IMR-90 (cell line): ENCODE results near the gene FFAR3. TPM values are rescaled to one million over a fixed set of nuclear protein-coding genes. Genes with fewer than 3 reads are reported as not detected.

Source experiments
- ATAC-seq: fragments of 200-7000 bp; cut with Tn5 transposase; 2 replicates; pipeline ENCODE4 v1.9.1; 2020; ENCODE audit warnings: low read depth, mild to moderate bottlenecking, moderate library complexity
- BruUV-seq: library from RNA; stranded (reverse); fragments of 400-500 nt; replicated peaks from 2 replicates; lab custom pipeline; 2021; lab: Mats Ljungman, UMichigan
- CTCF ChIA-PET: fragments of 300-600 bp; formaldehyde crosslinking; extraction: SDS; loops from one replicate; lab custom pipeline; 2021; ENCODE audit warnings: antibody characterized with exemption; lab: Yijun Ruan, JAX
- POLR2A ChIA-PET: fragments of 300-600 bp; sonication (Branson Sonifier 250); formaldehyde crosslinking; loops from one replicate; lab custom pipeline; 2022; ENCODE audit warnings: antibody characterized with exemption; ENCODE audit not compliant: unreplicated experiment; lab: Charles Lee
- DNase-seq: peaks from one replicate; pipeline ENCODE4 v3.0.0; 2013
- H2AFZ ChIP-seq: replicated peaks from 2 replicates; pipeline ENCODE3; 2013; ENCODE audit warnings: low read length, mild to moderate bottlenecking; ENCODE audit not compliant: poor library complexity
- H2AK5ac ChIP-seq: 2 replicates; pipeline ENCODE4 v1.6.1; 2013; ENCODE audit warnings: low read depth, low read length, inconsistent platforms
- H2AK9ac ChIP-seq: replicated peaks from 2 replicates; pipeline ENCODE3; 2013; ENCODE audit warnings: mild to moderate bottlenecking, low read depth, low read length, moderate library complexity; ENCODE audit not compliant: poor library complexity
- H2BK120ac ChIP-seq: 2 replicates; pipeline ENCODE4 v1.6.1; 2013; ENCODE audit warnings: low read depth, low read length, inconsistent platforms
- H2BK15ac ChIP-seq: 3 replicates; pipeline ENCODE4 v1.6.1; 2013; ENCODE audit warnings: low read depth, low read length, inconsistent platforms
- H2BK20ac ChIP-seq: 2 replicates; pipeline ENCODE4 v1.6.1; 2013; ENCODE audit warnings: low read depth, mild to moderate bottlenecking, inconsistent platforms, low read length, moderate library complexity
- H2BK5ac ChIP-seq: 2 replicates; pipeline ENCODE4 v1.6.1; 2013; ENCODE audit warnings: mild to moderate bottlenecking, low read depth, low read length, inconsistent platforms; ENCODE audit not compliant: poor library complexity, severe bottlenecking
- H3K14ac ChIP-seq: replicated peaks from 2 replicates; pipeline ENCODE4 v1.6.1; 2013; ENCODE audit warnings: low read depth, low read length, inconsistent platforms
- H3K18ac ChIP-seq: 2 replicates; pipeline ENCODE4 v1.6.1; 2013; ENCODE audit warnings: low read depth, low read length, control low read depth
- H3K23ac ChIP-seq: 2 replicates; pipeline ENCODE4 v1.6.1; 2013; ENCODE audit warnings: low read depth, low read length, inconsistent platforms
- H3K27ac ChIP-seq: 2 replicates; pipeline ENCODE4 v1.5.1; 2013; ENCODE audit warnings: mild to moderate bottlenecking, control low read depth, low read length; ENCODE audit not compliant: insufficient read depth
- H3K27me3 ChIP-seq: 2 replicates; pipeline ENCODE4 v1.6.1; 2013; ENCODE audit warnings: low read length; ENCODE audit not compliant: control insufficient read depth, insufficient read depth
- H3K36me3 ChIP-seq: 2 replicates; pipeline ENCODE4 v1.6.1; 2013; ENCODE audit warnings: low read length, mixed read lengths; ENCODE audit not compliant: control insufficient read depth, insufficient read depth
- H3K4ac ChIP-seq: 2 replicates; pipeline ENCODE4 v1.6.1; 2013; ENCODE audit warnings: low read depth, low read length, inconsistent platforms
- H3K4me1 ChIP-seq: 2 replicates; pipeline ENCODE4 v1.6.1; 2013; ENCODE audit warnings: low read length, mixed read lengths; ENCODE audit not compliant: control insufficient read depth, insufficient read depth
- H3K4me2 ChIP-seq: 2 replicates; pipeline ENCODE4 v1.6.1; 2013; ENCODE audit warnings: low read depth, mild to moderate bottlenecking, control low read depth, low read length, moderate library complexity
- H3K4me3 ChIP-seq: 2 replicates; pipeline ENCODE4 v1.5.1; 2013; ENCODE audit warnings: low read depth, mild to moderate bottlenecking, control low read depth, low read length, moderate library complexity; ENCODE audit not compliant: insufficient read depth
- H3K56ac ChIP-seq: 2 replicates; pipeline ENCODE4 v1.6.1; 2013; ENCODE audit warnings: low read length, inconsistent platforms; ENCODE audit not compliant: insufficient read depth; ENCODE audit errors: extremely low read depth
- H3K79me1 ChIP-seq, 2 experiments: 2 replicates each; pipeline ENCODE4 v1.6.1; 2013; ENCODE audit warnings: low read length in 2 of 2, inconsistent platforms in 1 of 2, low read depth in 1 of 2
- H3K9ac ChIP-seq: 2 replicates; pipeline ENCODE4 v1.6.1; 2013; ENCODE audit warnings: low read depth, low read length, control low read depth
- H3K9me1 ChIP-seq: 2 replicates; pipeline ENCODE4 v1.6.1; 2013; ENCODE audit warnings: low read length, inconsistent platforms; ENCODE audit not compliant: insufficient read depth
- H3K9me3 ChIP-seq: 2 replicates; pipeline ENCODE4 v1.6.1; 2013; ENCODE audit warnings: low read length; ENCODE audit not compliant: control insufficient read depth, insufficient read depth
- H4K20me1 ChIP-seq: 2 replicates; pipeline ENCODE4 v1.6.1; 2013; ENCODE audit warnings: low read length, inconsistent platforms; ENCODE audit not compliant: insufficient read depth
- H4K5ac ChIP-seq: 2 replicates; pipeline ENCODE4 v1.6.1; 2013; ENCODE audit warnings: mild to moderate bottlenecking, low read depth, low read length, control low read depth
- H4K8ac ChIP-seq, 2 experiments: 2 replicates each; pipeline ENCODE4 v1.6.1; 2013; ENCODE audit warnings: low read depth in 2 of 2, low read length in 2 of 2, control low read depth in 1 of 2, inconsistent platforms in 1 of 2
- H4K91ac ChIP-seq: 2 replicates; pipeline ENCODE4 v1.6.1; 2013; ENCODE audit warnings: low read depth, low read length, inconsistent platforms; ENCODE audit not compliant: insufficient read depth
- RCOR1 ChIP-seq: IDR thresholded peaks from 2 replicates; pipeline ENCODE4 v1.6.1; 2012; ENCODE audit warnings: mild to moderate bottlenecking, low read length, improper control_type of control experiment; ENCODE audit not compliant: insufficient replicate concordance
- WGBS, 2 experiments: methylation state at CpG; one replicate each; pipeline versions ENCODE4 v1.1.5 to v1.1.7; 2013; ENCODE audit warnings: missing lambda C conversion rate in 2 of 2; ENCODE audit not compliant: insufficient read length in 1 of 2; ENCODE audit errors: extremely low coverage in 2 of 2; 5-methylcytosine and 5-hydroxymethylcytosine counted together
- dilution Hi-C: fragments of 300-500 bp; cut with HindIII; formaldehyde crosslinking; loops from one replicate; pipeline ENCODE4 v1.14.3; 2018; ENCODE audit warnings: low sequenced_read_pairs; ENCODE audit not compliant: unreplicated experiment
- in situ Hi-C: fragments of 300-500 bp; cut with MboI; formaldehyde crosslinking; loops from 3 replicates; pipeline ENCODE4 v1.14.3; 2019; ENCODE audit warnings: low sequenced_read_pairs, inconsistent platforms, mixed read lengths
- intact Hi-C: fragments of 100-400 bp; cut with micrococcal nuclease; formaldehyde crosslinking; loops from 2 replicates; pipeline ENCODE4 v1.10.0; 2022
- polyA plus RNA-seq, 3 experiments: library from polyadenylated mRNA; depleted of rRNA; stranded (reverse); fragments of >200 nt; gene quantifications; 2 replicates each; pipeline ENCODE4 v1.2.3, GENCODE V29; 2012; ENCODE audit warnings: low replicate concordance in 1 of 3
- total RNA-seq: library from RNA; depleted of rRNA; stranded (reverse); fragments of >200 nt; gene quantifications from 2 replicates; pipeline ENCODE4 v1.2.3, GENCODE V29; 2012

FFAR3 gene
- total and polyA plus RNA-seq, 2 of the 4 experiments (the other 2 are of a cell fraction): not detected

- CTCF ChIA-PET: no interaction called here
- ATAC-seq (no peak), DNase-seq (no peak)
- Histone ChIP-seq H3K56ac (no peak overlapping the region), H3K4me3 (no peak overlapping the region), H2BK20ac (no peak overlapping the region), H4K5ac (no peak overlapping the region), H3K9ac (no peak overlapping the region), H3K23ac (no peak overlapping the region), H3K4ac (no peak overlapping the region), H2AK9ac (no peak overlapping the region), H2AK5ac (no peak overlapping the region), H3K79me1 (no peaks in the 10 kb centered on the region), H3K9me3 (peaks cover 4% of the 10 kb centered on the region), H2BK5ac (no peak overlapping the region), H4K20me1 (no peaks in the 10 kb centered on the region), H3K14ac (no peak overlapping the region), H3K27me3 (no peaks in the 10 kb centered on the region), H3K18ac (no peak overlapping the region), H3K36me3 (no peaks in the 10 kb centered on the region), H2BK15ac (no peak overlapping the region), H4K8ac (no peak overlapping the region), H3K4me2 (no peak overlapping the region), H2BK120ac (no peak overlapping the region), H4K91ac (no peak overlapping the region), H2AFZ (no peak overlapping the region), H3K9me1 (0 out of 2 replicates have a peak, but pooled peaks cover 5% of the 10 kb centered on the region), H3K4me1 (peaks cover 5% of the 10 kb centered on the region), H3K27ac (no peak overlapping the region)
- intact Hi-C loops (no loop called here), in situ Hi-C loops (no loop called here), dilution Hi-C loops (no loop called here)
- POLR2A ChIA-PET: no interaction called here
- no TSS peak for BruUV-seq
- no peak for TF ChIP-seq RCOR1
- WGBS, 2 experiments: no CpG with 5 or more reads among the region's 2 CpGs
Observed at GRCh38 chr19:35321291-35321690, 37.0 kb upstream of the FFAR3 start.
